IPS DF 4.7 (cell line): ENCODE results near the gene KCNMB2.

Experiments used
- DNase-seq: peaks from one replicate; pipeline ENCODE4 v3.0.0-alpha.2; 2013; ENCODE audit warnings: low spot score; ENCODE audit errors: extremely low read depth

KCNMB2 gene

GRCh38 chr3:178807694-178808093 is 271.5 kb downstream of the KCNMB2 start:
- no peak for DNase-seq

GRCh38 chr3:178808748-178809147 is 272.5 kb downstream of the KCNMB2 start:
- DNase-seq: no peak

GRCh38 chr3:178810181-178810580 is 273.9 kb downstream of the KCNMB2 start:
- DNase-seq: no peak

- no peak for DNase-seq
Observed at GRCh38 chr3:178822722-178823121, 286.5 kb downstream of the KCNMB2 start.

- no peak for DNase-seq
Observed at GRCh38 chr3:178823150-178823549, 286.9 kb downstream of the KCNMB2 start.

GRCh38 chr3:178823591-178824246 is 287.5 kb downstream of the KCNMB2 start:
- DNase-seq: no peak

GRCh38 chr3:178826435-178827123 is 290.3 kb downstream of the KCNMB2 start:
- no peak for DNase-seq

GRCh38 chr3:178827285-178827856 is 291.1 kb downstream of the KCNMB2 start:
- no peak for DNase-seq

GRCh38 chr3:178833695-178834094 is 297.5 kb downstream of the KCNMB2 start:
- DNase-seq: no peak

- DNase-seq: no peak
Observed at GRCh38 chr3:178835033-178835432, 298.8 kb downstream of the KCNMB2 start.

GRCh38 chr3:178837512-178837911 is 301.3 kb downstream of the KCNMB2 start:
- no peak for DNase-seq

GRCh38 chr3:178840586-178840985 is 304.4 kb downstream of the KCNMB2 start:
- DNase-seq: no peak

GRCh38 chr3:178841011-178841410 is 304.8 kb downstream of the KCNMB2 start:
- no peak for DNase-seq

- DNase-seq: no peak
Observed at GRCh38 chr3:178844916-178845315, 308.7 kb downstream of the KCNMB2 start.

- DNase-seq: no peak
Observed at GRCh38 chr3:178845420-178846118, 309.3 kb downstream of the KCNMB2 start.

- no peak for DNase-seq
Observed at GRCh38 chr3:178847190-178847589, 311.0 kb downstream of the KCNMB2 start.

GRCh38 chr3:178849199-178849910 is 313.1 kb downstream of the KCNMB2 start:
- DNase-seq: no peak

- no peak for DNase-seq
Observed at GRCh38 chr3:178850450-178851190, 314.4 kb downstream of the KCNMB2 start.

GRCh38 chr3:178851564-178851963 is 315.3 kb downstream of the KCNMB2 start:
- DNase-seq: no peak

GRCh38 chr3:178856804-178857203 is 320.6 kb downstream of the KCNMB2 start:
- no peak for DNase-seq

GRCh38 chr3:178859386-178859785 is 323.1 kb downstream of the KCNMB2 start:
- DNase-seq: no peak
